NCI-H345 treated with DMSO at 0.1 percent for 48 hours (cell line): Measurements from ENCODE around the gene SAMHD1.
"Not testable (repeated sequence)": the region's sequence is repeated elsewhere in the genome, so short reads cannot be mapped to it uniquely, and the experiment has no call there.

Source experiments
- DNase-seq: peaks from one replicate; lab custom pipeline; 2025; ENCODE audit not compliant: unreplicated experiment; lab: John Stamatoyannopoulos, UW

The SAMHD1 gene

GRCh38 chr20:36956674-36957073 is 5.2 kb upstream of the SAMHD1 start:
- DNase-seq: no peak

- no peak for DNase-seq
Observed at GRCh38 chr20:36956016-36956415, 4.5 kb upstream of the SAMHD1 start.

GRCh38 chr20:36951979-36952738 is 651 bp upstream of the SAMHD1 start:
- DNase-seq: peak; percentile 30

- no peak for DNase-seq
Observed at GRCh38 chr20:36950414-36951197, 902 bp downstream of the SAMHD1 start.

GRCh38 chr20:36941401-36941835 is 10.1 kb downstream of the SAMHD1 start:
- DNase-seq: no peak

GRCh38 chr20:36937402-36937770 is 14.1 kb downstream of the SAMHD1 start:
- no peak for DNase-seq

GRCh38 chr20:36936761-36937401 is 14.6 kb downstream of the SAMHD1 start:
- not testable (repeated sequence) for DNase-seq

- DNase-seq: no peak
Observed at GRCh38 chr20:36936341-36936740, 15.2 kb downstream of the SAMHD1 start.

- not testable (repeated sequence) for DNase-seq
Observed at GRCh38 chr20:36933571-36933970, 17.9 kb downstream of the SAMHD1 start.

GRCh38 chr20:36932476-36933426 is 18.8 kb downstream of the SAMHD1 start:
- DNase-seq: no peak

GRCh38 chr20:36932067-36932466 is 19.4 kb downstream of the SAMHD1 start:
- DNase-seq: not testable (repeated sequence)

- DNase-seq: no peak
Observed at GRCh38 chr20:36929691-36930090, 21.8 kb downstream of the SAMHD1 start.

GRCh38 chr20:36929290-36929689 is 22.2 kb downstream of the SAMHD1 start:
- no peak for DNase-seq

- DNase-seq: no peak
Observed at GRCh38 chr20:36927704-36928103, 23.8 kb downstream of the SAMHD1 start.

GRCh38 chr20:36926653-36927200 is 24.8 kb downstream of the SAMHD1 start:
- DNase-seq: no peak

- no peak for DNase-seq
Observed at GRCh38 chr20:36925234-36925633, 26.3 kb downstream of the SAMHD1 start.

GRCh38 chr20:36924167-36925045 is 27.1 kb downstream of the SAMHD1 start:
- DNase-seq: no peak

- no peak for DNase-seq
Observed at GRCh38 chr20:36920334-36920730, 31.2 kb downstream of the SAMHD1 start.

- DNase-seq: peak; percentile 34
Observed at GRCh38 chr20:36919715-36920333, 31.7 kb downstream of the SAMHD1 start.
